PC-9 (cell line): Measurements from ENCODE around the gene MED13L. TPM values are rescaled to one million over a fixed set of nuclear protein-coding genes. Genes with fewer than 3 reads are reported as not detected.

Experiments used
- BruUV-seq: library from RNA; stranded (reverse); fragments of 400-500 nt; replicated peaks from 2 replicates; lab custom pipeline; 2021; lab: Mats Ljungman, UMichigan
- CTCF ChIA-PET: fragments of 300-600 bp; sonication (Branson Sonifier 250); formaldehyde crosslinking; loops from one replicate; lab custom pipeline; 2022; ENCODE audit warnings: antibody characterized with exemption; lab: Charles Lee
- POLR2A ChIA-PET: fragments of 300-600 bp; sonication (Branson Sonifier 250); formaldehyde crosslinking; loops from one replicate; lab custom pipeline; 2022; ENCODE audit warnings: antibody characterized with exemption; ENCODE audit not compliant: unreplicated experiment; lab: Charles Lee
- DNase-seq, 2 experiments: peaks; one replicate each; pipeline versions ENCODE4 v3.0.0 to v3.0.0-alpha.2; 2015 to 2022; ENCODE audit warnings: mixed read lengths in 1 of 2
- H2AFZ ChIP-seq: fragments of 200-600 bp; sonication (generic); 2 replicates; pipeline ENCODE4 v1.8.1; 2017; ENCODE audit warnings: antibody characterized with exemption
- H3F3A ChIP-seq: fragments of 200-600 bp; sonication (generic); 2 replicates; pipeline ENCODE4 v1.8.1; 2017; ENCODE audit warnings: antibody characterized with exemption, mild to moderate bottlenecking, low read depth; ENCODE audit not compliant: insufficient read depth
- H3K27ac ChIP-seq: fragments of 200-600 bp; sonication (generic); 2 replicates; pipeline ENCODE4 v1.6.1; 2016; ENCODE audit warnings: mixed run types
- H3K27me3 ChIP-seq: fragments of 200-600 bp; sonication (generic); 2 replicates; pipeline ENCODE4 v1.6.1; 2016; ENCODE audit warnings: low read depth, mixed run types; ENCODE audit not compliant: insufficient read depth
- H3K36me3 ChIP-seq: fragments of 200-600 bp; sonication (generic); 2 replicates; pipeline ENCODE4 v1.6.1; 2016; ENCODE audit warnings: low read depth, mixed run types
- H3K4me1 ChIP-seq: fragments of 200-600 bp; sonication (generic); replicated peaks from 2 replicates; pipeline ENCODE4 v1.6.1; 2016; ENCODE audit warnings: mixed run types; ENCODE audit not compliant: insufficient read depth
- H3K4me2 ChIP-seq: fragments of 200-600 bp; sonication (generic); 2 replicates; pipeline ENCODE4 v1.6.1; 2017; ENCODE audit warnings: mixed run types
- H3K4me3 ChIP-seq: fragments of 200-600 bp; sonication (generic); 2 replicates; pipeline ENCODE4 v1.6.1; 2016; ENCODE audit warnings: mixed run types
- H3K79me2 ChIP-seq: fragments of 200-600 bp; sonication (generic); 2 replicates; pipeline ENCODE4 v1.6.1; 2017; ENCODE audit warnings: low read depth, mixed run types
- H3K9me2 ChIP-seq: fragments of 200-600 bp; sonication (generic); 2 replicates; pipeline ENCODE4 v1.8.1; 2017; ENCODE audit warnings: mild to moderate bottlenecking; ENCODE audit not compliant: insufficient read depth
- H3K9me3 ChIP-seq: fragments of 200-600 bp; sonication (generic); 2 replicates; pipeline ENCODE4 v1.8.1; 2016; ENCODE audit warnings: low read depth; ENCODE audit not compliant: insufficient read depth
- H4K20me1 ChIP-seq: fragments of 200-600 bp; sonication (generic); 2 replicates; pipeline ENCODE4 v1.8.1; 2017; ENCODE audit not compliant: insufficient read depth
- EZH2 ChIP-seq: fragments of 200-600 bp; sonication (generic); IDR thresholded peaks from 2 replicates; pipeline ENCODE4 v1.8.0; 2017; ENCODE audit warnings: antibody characterized with exemption, low read depth
- intact Hi-C: fragments of 100-400 bp; cut with micrococcal nuclease; formaldehyde crosslinking; loops from one replicate; pipeline ENCODE4 v1.10.0; 2022; ENCODE audit not compliant: unreplicated experiment
- total RNA-seq: library from RNA; stranded (reverse); gene quantifications from 2 replicates; pipeline ENCODE4 v1.2.3, GENCODE V29; 2021
- TF ChIP-seq, protein P1 (sequence below): fragments of 200-600 bp; sonication (generic); conservative IDR thresholded peaks from 2 replicates; pipeline ENCODE4 v1.6.1; 2017; ENCODE audit warnings: mixed run types, antibody characterized with exemption, mild to moderate bottlenecking, moderate library complexity

Gene MED13L
- total RNA-seq, 1 experiment from 2014 or later: 89.5 TPM

GRCh38 chr12:115936997-115937916 is 340.2 kb downstream of the MED13L start:
- Histone ChIP-seq H3K27me3 (no peaks in the 10 kb centered on the region), H3K9me2 (no peaks in the 10 kb centered on the region), H3K4me1 (no peaks in the 10 kb centered on the region), H4K20me1 (no peaks in the 10 kb centered on the region), H3F3A (no peaks in the 10 kb centered on the region), H3K36me3 (no peaks in the 10 kb centered on the region), H3K4me2 (no peak overlapping the region), H3K27ac (no peak overlapping the region), H3K79me2 (no peaks in the 10 kb centered on the region), H3K9me3 (no peaks in the 10 kb centered on the region; the same call in 1 of the 2 replicates), H3K4me3 (no peak overlapping the region), H2AFZ (no peak overlapping the region)
- no peak for TF ChIP-seq EZH2
- TF ChIP-seq, protein P1, sequence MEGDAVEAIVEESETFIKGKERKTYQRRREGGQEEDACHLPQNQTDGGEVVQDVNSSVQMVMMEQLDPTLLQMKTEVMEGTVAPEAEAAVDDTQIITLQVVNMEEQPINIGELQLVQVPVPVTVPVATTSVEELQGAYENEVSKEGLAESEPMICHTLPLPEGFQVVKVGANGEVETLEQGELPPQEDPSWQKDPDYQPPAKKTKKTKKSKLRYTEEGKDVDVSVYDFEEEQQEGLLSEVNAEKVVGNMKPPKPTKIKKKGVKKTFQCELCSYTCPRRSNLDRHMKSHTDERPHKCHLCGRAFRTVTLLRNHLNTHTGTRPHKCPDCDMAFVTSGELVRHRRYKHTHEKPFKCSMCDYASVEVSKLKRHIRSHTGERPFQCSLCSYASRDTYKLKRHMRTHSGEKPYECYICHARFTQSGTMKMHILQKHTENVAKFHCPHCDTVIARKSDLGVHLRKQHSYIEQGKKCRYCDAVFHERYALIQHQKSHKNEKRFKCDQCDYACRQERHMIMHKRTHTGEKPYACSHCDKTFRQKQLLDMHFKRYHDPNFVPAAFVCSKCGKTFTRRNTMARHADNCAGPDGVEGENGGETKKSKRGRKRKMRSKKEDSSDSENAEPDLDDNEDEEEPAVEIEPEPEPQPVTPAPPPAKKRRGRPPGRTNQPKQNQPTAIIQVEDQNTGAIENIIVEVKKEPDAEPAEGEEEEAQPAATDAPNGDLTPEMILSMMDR: no peak
- ChIA-PET CTCF (no interaction called here), POLR2A (no interaction called here)
- no peak for DNase-seq
- BruUV-seq: no TSS peak
- intact Hi-C loops: loop anchor here (5.0 kb wide), 1 partner anchor 765 kb away; no protein-coding TSS in a partner anchor

DNA sequence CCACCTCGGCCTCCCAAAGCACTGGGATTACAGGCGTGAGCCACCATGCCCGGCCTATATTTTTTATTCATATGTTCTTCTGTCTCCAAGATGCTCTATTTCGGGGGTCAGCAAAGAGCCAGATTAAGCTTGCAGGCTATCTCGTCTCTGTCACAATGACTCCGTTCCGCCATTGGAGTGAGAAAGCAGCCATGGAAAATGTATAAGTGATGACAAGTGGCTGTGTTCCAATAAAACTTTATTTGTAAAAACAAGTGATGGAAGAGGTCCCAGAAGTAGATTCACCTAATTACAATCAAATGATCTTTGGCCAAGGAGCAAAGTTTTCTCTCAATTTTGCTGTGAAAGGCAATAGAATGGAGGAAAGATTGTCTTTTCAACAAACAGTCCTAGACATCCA is 342.6 kb downstream of the MED13L start:
- no peaks in the 10 kb centered on the region for H3K4me1 ChIP-seq
- H3K9me2 ChIP-seq: no peaks in the 10 kb centered on the region
- H2AFZ ChIP-seq: no peak overlapping the region
- H3K4me3 ChIP-seq: no peak overlapping the region
- DNase-seq: no peak
- H4K20me1 ChIP-seq: no peaks in the 10 kb centered on the region
- no peak overlapping the region for H3K27ac ChIP-seq
- intact Hi-C loops: loop anchor here (5.0 kb wide), 1 partner anchor 767 kb away; no protein-coding TSS in a partner anchor
- H3K36me3 ChIP-seq: no peaks in the 10 kb centered on the region
- H3K79me2 ChIP-seq: no peaks in the 10 kb centered on the region
- H3F3A ChIP-seq: no peaks in the 10 kb centered on the region
- no peak overlapping the region for H3K4me2 ChIP-seq
- no peaks in the 10 kb centered on the region; the same call in 1 of the 2 replicates for H3K9me3 ChIP-seq
- BruUV-seq: no TSS peak
- TF ChIP-seq EZH2: no peak
- TF ChIP-seq, protein P1: no peak
- CTCF ChIA-PET: no interaction called here
- POLR2A ChIA-PET: no interaction called here
- peaks cover 18% of the 10 kb centered on the region; the same call in 1 of the 2 replicates for H3K27me3 ChIP-seq

- no peaks in the 10 kb centered on the region for H3K79me2 ChIP-seq
- H4K20me1 ChIP-seq: no peaks in the 10 kb centered on the region
- no peak for TF ChIP-seq EZH2
- TF ChIP-seq, protein P1: no peak
- H3K9me3 ChIP-seq: no peaks in the 10 kb centered on the region; the same call in 1 of the 2 replicates
- H3K27ac ChIP-seq: no peak overlapping the region
- no peak overlapping the region for H3K4me2 ChIP-seq
- H2AFZ ChIP-seq: no peak overlapping the region
- BruUV-seq: no TSS peak
- peaks cover 23% of the 10 kb centered on the region for H3K27me3 ChIP-seq
- ChIA-PET POLR2A (no interaction called here), CTCF (no interaction called here)
- H3K4me3 ChIP-seq: no peak overlapping the region
- intact Hi-C loops: no loop called here
- H3K4me1 ChIP-seq: no peaks in the 10 kb centered on the region
- H3K36me3 ChIP-seq: no peaks in the 10 kb centered on the region
- H3K9me2 ChIP-seq: no peaks in the 10 kb centered on the region
- no peak for DNase-seq
- no peaks in the 10 kb centered on the region for H3F3A ChIP-seq
These were observed 343.4 kb downstream of the MED13L start for GRCh38 chr12:115934046-115934445.
